HFFc6 (cell line): ENCODE measurements around the gene NLRC4. TPM values are rescaled to one million over a fixed set of nuclear protein-coding genes. Genes with fewer than 3 reads are reported as not detected.
"Not testable (repeated sequence)": the region's sequence is repeated elsewhere in the genome, so short reads cannot be mapped to it uniquely, and the experiment has no call there.

ENCODE experiments used
- DNase-seq: peaks from one replicate; pipeline ENCODE4 v3.0.0-alpha.2; 2018
- H3K27ac Mint-ChIP-seq: 2 replicates; pipeline ENCODE4 v1.8.0; 2020; ENCODE audit warnings: mild to moderate bottlenecking, mixed read lengths
- H3K27me3 Mint-ChIP-seq: 2 replicates; pipeline ENCODE4 v1.8.0; 2021; ENCODE audit warnings: mild to moderate bottlenecking, moderate library complexity, mixed read lengths; ENCODE audit not compliant: insufficient read depth
- H3K36me3 Mint-ChIP-seq: 2 replicates; pipeline ENCODE4 v1.8.0; 2021; ENCODE audit warnings: low read depth, mixed read lengths
- H3K4me1 Mint-ChIP-seq: 2 replicates; pipeline ENCODE4 v1.8.0; 2020; ENCODE audit warnings: low read depth, mixed read lengths
- H3K4me3 Mint-ChIP-seq: 2 replicates; pipeline ENCODE4 v1.8.0; 2020; ENCODE audit warnings: mild to moderate bottlenecking, moderate library complexity, mixed read lengths
- H3K9me3 Mint-ChIP-seq: 2 replicates; pipeline ENCODE4 v1.8.0; 2020; ENCODE audit warnings: mild to moderate bottlenecking, mixed read lengths
- long read RNA-seq: library from polyadenylated mRNA; unstranded; transcript quantifications from one replicate; pipeline ENCODE4 v2.0.0, GENCODE V29; 2019
- total RNA-seq, 6 experiments: library from RNA; stranded (reverse); fragmentation: NEBNext Ultra II Directional; extraction: Animal tissue kit (Norgen Biotek cat#: 25700); gene quantifications; 2 replicates in 1 of 6; 3 replicates in 5 of 6; pipeline ENCODE4 v1.2.3, GENCODE V29; 2021
- TF ChIP-seq, protein P1 (sequence below): fragments of 200-600 bp; sonication (generic); IDR thresholded peaks from 2 replicates; pipeline ENCODE4 v1.5.0; 2021; ENCODE audit warnings: antibody characterized with exemption, mild to moderate bottlenecking

Gene NLRC4
- total RNA-seq: not detected
- long read RNA-seq: 0 reads

- no peak for DNase-seq
- H3K27me3 Mint-ChIP-seq: peaks cover 1% of the 10 kb centered on the region
Observed at GRCh38 chr2:32264422-32265105, at the start of gene NLRC4. NLRC4 (minus strand) TSS chr2:32264886; CDS start chr2:32256775, 8,111 bp downstream.

GRCh38 chr2:32310577-32310976 lies 45.9 kb upstream of the NLRC4 start:
- TF ChIP-seq, protein P1, sequence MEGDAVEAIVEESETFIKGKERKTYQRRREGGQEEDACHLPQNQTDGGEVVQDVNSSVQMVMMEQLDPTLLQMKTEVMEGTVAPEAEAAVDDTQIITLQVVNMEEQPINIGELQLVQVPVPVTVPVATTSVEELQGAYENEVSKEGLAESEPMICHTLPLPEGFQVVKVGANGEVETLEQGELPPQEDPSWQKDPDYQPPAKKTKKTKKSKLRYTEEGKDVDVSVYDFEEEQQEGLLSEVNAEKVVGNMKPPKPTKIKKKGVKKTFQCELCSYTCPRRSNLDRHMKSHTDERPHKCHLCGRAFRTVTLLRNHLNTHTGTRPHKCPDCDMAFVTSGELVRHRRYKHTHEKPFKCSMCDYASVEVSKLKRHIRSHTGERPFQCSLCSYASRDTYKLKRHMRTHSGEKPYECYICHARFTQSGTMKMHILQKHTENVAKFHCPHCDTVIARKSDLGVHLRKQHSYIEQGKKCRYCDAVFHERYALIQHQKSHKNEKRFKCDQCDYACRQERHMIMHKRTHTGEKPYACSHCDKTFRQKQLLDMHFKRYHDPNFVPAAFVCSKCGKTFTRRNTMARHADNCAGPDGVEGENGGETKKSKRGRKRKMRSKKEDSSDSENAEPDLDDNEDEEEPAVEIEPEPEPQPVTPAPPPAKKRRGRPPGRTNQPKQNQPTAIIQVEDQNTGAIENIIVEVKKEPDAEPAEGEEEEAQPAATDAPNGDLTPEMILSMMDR: no peak
- Mint-ChIP-seq H3K36me3 (no peaks in the 10 kb centered on the region; the same call in 1 of the 2 replicates), H3K27me3 (no peaks in the 10 kb centered on the region), H3K4me3 (no peak overlapping the region), H3K27ac (no peak overlapping the region), H3K4me1 (no peaks in the 10 kb centered on the region), H3K9me3 (no peaks in the 10 kb centered on the region)
- DNase-seq: no peak

More at GRCh38 chr2:32264422-32265105, at the start of gene NLRC4:
- no peak within 1 kb of the TSS for H3K27ac Mint-ChIP-seq
- H3K9me3 Mint-ChIP-seq: no peaks in the 10 kb centered on the region
- TF ChIP-seq, protein P1: no peak
- no peaks in the 10 kb centered on the region for H3K36me3 Mint-ChIP-seq
- H3K4me3 Mint-ChIP-seq: peak within 1 kb of the TSS; percentile 3; the same call in 1 of the 2 replicates
- H3K4me1 Mint-ChIP-seq: peaks cover 5% of the 10 kb centered on the region; the same call in 1 of the 2 replicates

DNA sequence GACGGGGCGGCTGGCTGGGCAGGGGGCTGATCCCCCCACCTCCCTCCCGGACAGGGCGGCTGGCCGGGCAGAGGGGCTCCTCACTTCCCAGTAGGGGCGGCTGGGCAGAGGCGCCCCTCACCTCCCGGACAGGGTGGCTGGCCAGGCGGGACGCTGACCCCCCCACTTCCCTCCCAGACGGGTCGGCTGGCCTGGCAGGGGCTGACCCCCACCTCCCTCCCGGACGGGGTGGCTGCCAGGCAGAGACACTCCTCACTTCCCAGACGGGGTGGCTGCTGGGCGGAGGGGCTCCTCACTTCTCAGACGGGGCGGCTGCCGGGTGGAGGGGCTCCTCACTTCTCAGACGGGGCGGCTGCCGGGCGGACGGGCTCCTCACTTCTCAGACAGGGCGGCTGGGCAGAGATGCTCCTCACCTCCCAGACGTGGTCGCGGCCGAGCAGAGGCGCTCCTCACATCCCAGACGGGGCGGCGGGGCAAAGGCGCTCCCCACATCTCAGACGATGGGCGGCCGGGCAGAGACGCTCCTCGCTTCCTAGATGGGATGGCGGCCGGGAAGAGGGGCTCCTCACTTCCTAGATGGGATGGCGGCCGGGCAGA lies 29.4 kb upstream of the NLRC4 start:
- H3K4me1 Mint-ChIP-seq: peaks cover 14% of the 10 kb centered on the region
- not testable (repeated sequence) for H3K27me3 Mint-ChIP-seq, H3K9me3 Mint-ChIP-seq, H3K4me3 Mint-ChIP-seq, DNase-seq, H3K27ac Mint-ChIP-seq
- peaks cover 11% of the 10 kb centered on the region for H3K36me3 Mint-ChIP-seq

DNA sequence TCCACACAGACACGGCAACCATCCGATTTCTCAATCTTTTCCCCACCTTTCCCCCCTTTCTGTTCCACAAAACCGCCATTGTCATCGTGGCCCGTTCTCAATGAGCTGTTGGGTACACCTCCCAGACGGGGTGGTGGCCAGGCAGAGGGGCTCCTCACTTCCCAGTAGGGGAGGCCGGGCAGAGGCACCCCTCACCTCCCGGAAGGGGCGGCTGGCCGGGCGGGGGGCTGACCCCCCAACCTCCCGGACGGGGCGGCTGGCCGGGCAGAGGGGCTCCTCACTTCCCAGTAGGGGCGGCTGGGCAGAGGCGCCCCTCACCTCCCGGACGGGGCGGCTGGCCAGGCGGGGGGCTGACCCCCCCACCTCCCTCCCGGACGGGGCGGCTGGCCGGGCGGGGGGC lies 28.8 kb upstream of the NLRC4 start:
- peaks cover 11% of the 10 kb centered on the region for H3K36me3 Mint-ChIP-seq
- peaks cover 20% of the 10 kb centered on the region for H3K4me1 Mint-ChIP-seq
- H3K4me3 Mint-ChIP-seq, DNase-seq, H3K27me3 Mint-ChIP-seq, H3K9me3 Mint-ChIP-seq, H3K27ac Mint-ChIP-seq: not testable (repeated sequence)

DNA sequence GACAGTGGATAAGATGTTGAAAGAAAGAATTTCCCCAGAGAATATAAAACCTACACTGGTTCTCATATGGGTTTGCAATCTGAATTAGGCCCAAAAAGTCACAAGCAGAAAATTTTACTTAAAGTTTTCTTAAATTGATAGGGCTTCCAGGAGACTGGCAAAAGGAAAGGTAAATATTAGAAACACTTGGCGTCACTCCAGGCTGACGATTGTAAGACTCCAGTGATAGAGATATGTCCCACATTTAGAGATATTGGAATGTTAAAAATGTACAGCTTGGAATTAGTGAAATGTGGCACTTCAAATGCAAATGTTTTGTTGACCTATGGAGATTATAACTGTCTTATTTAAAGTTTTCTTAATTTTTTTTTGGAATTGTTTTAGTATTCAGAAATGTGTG lies 27.1 kb upstream of the NLRC4 start:
- Mint-ChIP-seq H3K27me3 (no peaks in the 10 kb centered on the region), H3K4me3 (no peak overlapping the region), H3K27ac (no peak overlapping the region), H3K36me3 (peaks cover 11% of the 10 kb centered on the region), H3K4me1 (peaks cover 35% of the 10 kb centered on the region), H3K9me3 (no peaks in the 10 kb centered on the region)
- DNase-seq: no peak
- TF ChIP-seq, protein P1: no peak

- Mint-ChIP-seq H3K4me3 (no peak overlapping the region), H3K4me1 (peaks cover 37% of the 10 kb centered on the region), H3K27ac (no peak overlapping the region), H3K9me3 (no peaks in the 10 kb centered on the region), H3K36me3 (peaks cover under 1% of the 10 kb centered on the region), H3K27me3 (no peaks in the 10 kb centered on the region)
- TF ChIP-seq, protein P1: no peak
- no peak for DNase-seq
Observed at GRCh38 chr2:32290000-32290339, 25.3 kb upstream of the NLRC4 start.
